Stomach smooth muscle (tissue), 2 donors: ENCODE measurements around the gene DHRS12.
A peak's percentile ranks its signal among the peaks of the same experiment; 100 is the strongest.

ENCODE experiments used
- H3K27ac ChIP-seq: one replicate; pipeline ENCODE4 v1.7.0; 2013; ENCODE audit warnings: mild to moderate bottlenecking, low read length, inconsistent platforms
- H3K27me3 ChIP-seq, 2 donors: one replicate each; pipeline ENCODE4 v1.7.0; 2013; ENCODE audit warnings: low read length in 2 of 2; ENCODE audit not compliant: insufficient read depth in 2 of 2, control insufficient read depth in 1 of 2
- H3K36me3 ChIP-seq, 2 donors: one replicate each; pipeline ENCODE4 v1.7.0; 2013; ENCODE audit warnings: low read length in 2 of 2; ENCODE audit not compliant: control insufficient read depth in 2 of 2, insufficient read depth in 2 of 2
- H3K4me1 ChIP-seq: one replicate; pipeline ENCODE4 v1.7.0; 2013; ENCODE audit warnings: low read length; ENCODE audit not compliant: control insufficient read depth, insufficient read depth
- H3K4me3 ChIP-seq, 2 donors: one replicate each; pipeline ENCODE4 v1.7.0; 2013; ENCODE audit warnings: low read length in 2 of 2
- H3K9ac ChIP-seq, 2 donors: one replicate each; pipeline ENCODE4 v1.7.0; 2013; ENCODE audit warnings: low read length in 2 of 2, mild to moderate bottlenecking in 1 of 2
- H3K9me3 ChIP-seq, 2 donors: one replicate each; pipeline ENCODE4 v1.7.0; 2013; ENCODE audit warnings: low read length in 2 of 2; ENCODE audit not compliant: control insufficient read depth in 2 of 2
- donor health status: healthy.
- donor health status: Pancreatic carcinoma.

The DHRS12 gene

DNA sequence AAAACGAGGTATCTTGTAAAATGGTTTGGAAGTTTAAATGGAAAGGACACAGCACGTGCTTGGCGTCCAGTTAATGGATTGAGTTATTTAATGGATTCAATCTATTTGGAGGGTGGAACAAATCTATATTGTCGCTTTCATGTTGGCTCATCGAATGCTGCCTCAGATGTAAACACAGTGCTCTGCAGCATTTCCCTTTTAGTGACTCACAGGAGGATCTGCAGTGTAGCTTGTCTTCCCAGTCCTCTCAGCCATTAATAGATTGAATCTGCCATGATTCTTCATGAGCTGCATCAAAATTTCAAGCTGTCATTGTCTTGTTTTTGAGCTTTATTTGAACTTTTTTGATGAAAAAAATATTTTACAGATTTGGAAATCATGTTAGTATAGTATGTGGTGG, 44.7 kb downstream of the DHRS12 start:
- Histone ChIP-seq H3K4me1 (peaks cover 4% of the 10 kb centered on the region), H3K27me3 (no peaks in the 10 kb centered on the region), H3K36me3 (peaks cover 12 to 25% of the 10 kb centered on the region in 2 donors), H3K4me3 (no peak overlapping the region), H3K9me3 (no peaks in the 10 kb centered on the region), H3K9ac (no peak overlapping the region), H3K27ac (no peak overlapping the region)

DNA sequence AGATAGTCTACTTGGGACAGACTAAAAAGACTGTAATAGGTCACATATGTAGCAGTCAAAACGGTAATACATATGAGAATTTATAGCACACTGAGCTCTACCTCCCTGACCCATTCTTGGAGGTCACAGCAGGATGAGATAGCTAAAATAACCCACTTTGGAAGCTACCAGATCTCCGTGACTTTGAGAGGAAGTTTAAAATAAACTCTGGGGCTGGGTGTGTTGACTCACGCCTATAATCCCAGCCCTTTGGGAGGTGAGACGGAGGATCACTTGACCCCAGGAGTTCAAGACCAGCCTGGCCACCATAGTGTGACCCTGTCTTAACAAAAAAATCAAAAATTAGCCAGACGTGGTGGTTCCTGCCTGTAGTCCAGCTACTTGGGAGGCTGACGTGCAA, 45.3 kb downstream of the DHRS12 start:
- Histone ChIP-seq H3K4me1 (no peaks in the 10 kb centered on the region), H3K4me3 (no peak overlapping the region), H3K9me3 (no peaks in the 10 kb centered on the region), H3K27ac (no peak overlapping the region), H3K9ac (no peak overlapping the region), H3K36me3 (peaks cover 12 to 25% of the 10 kb centered on the region in 2 donors), H3K27me3 (no peaks in the 10 kb centered on the region)

- H3K9me3 ChIP-seq: no peaks in the 10 kb centered on the region
- H3K4me3 ChIP-seq: no peak overlapping the region
- H3K36me3 ChIP-seq: peaks cover 12 to 35% of the 10 kb centered on the region in 2 donors
- no peak overlapping the region for H3K9ac ChIP-seq
- H3K27ac ChIP-seq: no peak overlapping the region
- H3K4me1 ChIP-seq: no peaks in the 10 kb centered on the region
- no peaks in the 10 kb centered on the region for H3K27me3 ChIP-seq
Observed at GRCh38 chr13:51756651-51757050, 47.3 kb downstream of the DHRS12 start.

DNA sequence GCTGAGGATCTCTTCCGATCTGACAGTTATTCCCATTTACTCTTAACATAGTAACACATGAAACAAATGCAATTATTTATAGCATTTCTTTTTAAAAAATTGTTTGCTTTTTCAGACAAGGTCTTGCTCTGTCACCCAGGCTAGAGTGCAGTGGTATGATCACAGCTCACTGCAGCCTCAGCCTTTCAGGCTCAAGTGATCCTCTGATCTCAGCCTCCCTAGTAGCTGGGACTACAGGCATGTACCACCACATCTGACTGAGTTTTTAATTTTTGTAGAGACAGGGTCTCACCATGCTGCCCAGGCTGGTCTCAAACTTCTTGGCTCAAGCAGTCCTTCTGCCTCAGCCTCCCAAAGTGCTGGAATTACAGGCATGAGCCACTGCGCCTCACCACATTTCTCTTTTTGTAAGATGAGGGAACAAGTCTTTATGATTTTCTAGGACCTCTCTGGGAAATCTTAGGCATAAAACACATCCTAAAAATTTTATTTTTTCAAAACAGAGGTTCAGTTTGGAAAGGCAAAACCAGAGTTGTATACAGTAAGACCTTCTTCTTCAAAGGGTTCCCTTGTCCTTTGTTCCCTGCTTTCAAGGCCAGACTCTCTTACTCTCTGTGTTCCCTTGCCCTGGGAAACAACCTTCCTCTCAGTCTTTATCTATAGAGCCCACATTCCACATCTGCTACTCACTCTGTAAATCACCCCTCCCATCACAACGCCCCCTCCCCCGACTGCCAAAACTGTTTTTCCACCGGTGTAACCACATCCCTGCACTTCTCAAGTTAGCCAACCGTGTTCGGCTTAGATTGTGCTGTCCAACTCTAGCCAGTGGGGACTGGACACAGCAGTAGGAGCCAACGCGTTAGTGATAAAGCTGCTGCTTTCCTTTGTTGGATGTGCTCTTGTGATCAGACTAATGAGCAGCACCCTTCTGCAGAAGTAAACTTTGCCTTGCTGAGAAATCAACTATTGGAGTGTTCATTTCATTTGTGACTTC, 56.2 kb downstream of the DHRS12 start:
- Histone ChIP-seq H3K36me3 (peaks cover 0 to 15% of the 10 kb centered on the region in 2 donors), H3K9ac (no peak overlapping the region), H3K4me1 (no peaks in the 10 kb centered on the region), H3K4me3 (no peak overlapping the region), H3K9me3 (peaks cover 5% of the 10 kb centered on the region in 2 donors), H3K27me3 (no peaks in the 10 kb centered on the region), H3K27ac (no peak overlapping the region)

GRCh38 chr13:51746802-51747201, 57.2 kb downstream of the DHRS12 start:
- Histone ChIP-seq H3K9ac (no peak overlapping the region), H3K4me3 (no peak overlapping the region), H3K9me3 (peaks cover 5% of the 10 kb centered on the region in 2 donors), H3K27ac (no peak overlapping the region), H3K27me3 (no peaks in the 10 kb centered on the region), H3K4me1 (no peaks in the 10 kb centered on the region), H3K36me3 (peaks cover 0 to 8% of the 10 kb centered on the region in 2 donors)

- Histone ChIP-seq H3K4me3 (no peak overlapping the region), H3K9me3 (peaks cover 5% of the 10 kb centered on the region in 2 donors), H3K36me3 (peaks cover 0 to 3% of the 10 kb centered on the region in 2 donors), H3K27me3 (no peaks in the 10 kb centered on the region), H3K4me1 (peaks cover 8% of the 10 kb centered on the region), H3K27ac (no peak overlapping the region), H3K9ac (no peak overlapping the region)
Observed at GRCh38 chr13:51745243-51745642, 58.7 kb downstream of the DHRS12 start.

- Histone ChIP-seq H3K9ac (no peak overlapping the region), H3K4me3 (no peak overlapping the region), H3K9me3 (no peaks in the 10 kb centered on the region), H3K36me3 (no peaks in the 10 kb centered on the region), H3K4me1 (peaks cover 18% of the 10 kb centered on the region), H3K27me3 (no peaks in the 10 kb centered on the region), H3K27ac (no peak overlapping the region)
Observed at GRCh38 chr13:51742611-51743010, 61.4 kb downstream of the DHRS12 start.

DNA sequence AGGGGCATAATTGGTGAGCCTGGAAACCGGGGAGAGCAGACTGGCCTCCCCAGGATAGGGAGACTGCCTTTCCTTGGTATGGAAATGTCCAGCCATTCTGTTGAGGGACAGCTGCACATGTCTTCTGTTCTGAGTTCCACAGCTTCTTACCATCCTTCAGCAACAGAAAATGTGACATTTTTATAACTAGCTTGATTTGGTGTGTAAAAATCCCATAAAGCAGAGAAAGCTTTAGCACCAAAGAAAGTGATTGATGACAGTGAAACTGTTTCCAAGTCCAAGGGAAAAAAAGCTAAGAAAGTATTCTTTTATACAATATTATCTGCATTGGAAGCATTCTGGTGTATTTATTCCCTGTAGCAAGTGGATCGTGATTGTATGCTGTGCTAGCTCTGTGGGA, 61.9 kb downstream of the DHRS12 start:
- Histone ChIP-seq H3K27ac (no peak overlapping the region), H3K4me3 (no peak overlapping the region), H3K27me3 (no peaks in the 10 kb centered on the region), H3K36me3 (no peaks in the 10 kb centered on the region), H3K9ac (no peak overlapping the region), H3K4me1 (peaks cover 18% of the 10 kb centered on the region), H3K9me3 (no peaks in the 10 kb centered on the region)

DNA sequence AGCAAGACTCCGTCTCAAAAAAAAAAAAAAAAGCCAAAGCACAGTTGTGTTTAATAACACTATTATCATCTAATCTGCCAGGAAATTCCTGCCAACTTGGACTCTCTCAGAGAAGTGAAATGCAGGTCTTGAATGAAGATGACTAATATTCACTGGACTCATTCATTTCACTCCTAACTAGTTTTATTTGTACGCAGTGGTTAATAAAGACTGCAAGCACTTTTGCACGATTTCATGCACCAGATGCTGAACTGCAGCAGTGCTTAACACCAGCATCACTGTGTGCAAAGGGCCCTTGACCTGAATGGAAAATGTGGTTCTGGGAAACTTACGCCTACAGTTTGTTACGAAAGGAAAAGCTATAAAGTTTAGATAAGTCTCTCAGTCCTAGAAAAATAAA, 63.3 kb downstream of the DHRS12 start:
- no peaks in the 10 kb centered on the region for H3K36me3 ChIP-seq
- no peak overlapping the region for H3K4me3 ChIP-seq
- H3K9ac ChIP-seq: no peak overlapping the region
- peak overlapping the region; percentile 67 for H3K27ac ChIP-seq
- peaks cover 18% of the 10 kb centered on the region for H3K4me1 ChIP-seq
- no peaks in the 10 kb centered on the region for H3K27me3 ChIP-seq
- H3K9me3 ChIP-seq: no peaks in the 10 kb centered on the region

DNA sequence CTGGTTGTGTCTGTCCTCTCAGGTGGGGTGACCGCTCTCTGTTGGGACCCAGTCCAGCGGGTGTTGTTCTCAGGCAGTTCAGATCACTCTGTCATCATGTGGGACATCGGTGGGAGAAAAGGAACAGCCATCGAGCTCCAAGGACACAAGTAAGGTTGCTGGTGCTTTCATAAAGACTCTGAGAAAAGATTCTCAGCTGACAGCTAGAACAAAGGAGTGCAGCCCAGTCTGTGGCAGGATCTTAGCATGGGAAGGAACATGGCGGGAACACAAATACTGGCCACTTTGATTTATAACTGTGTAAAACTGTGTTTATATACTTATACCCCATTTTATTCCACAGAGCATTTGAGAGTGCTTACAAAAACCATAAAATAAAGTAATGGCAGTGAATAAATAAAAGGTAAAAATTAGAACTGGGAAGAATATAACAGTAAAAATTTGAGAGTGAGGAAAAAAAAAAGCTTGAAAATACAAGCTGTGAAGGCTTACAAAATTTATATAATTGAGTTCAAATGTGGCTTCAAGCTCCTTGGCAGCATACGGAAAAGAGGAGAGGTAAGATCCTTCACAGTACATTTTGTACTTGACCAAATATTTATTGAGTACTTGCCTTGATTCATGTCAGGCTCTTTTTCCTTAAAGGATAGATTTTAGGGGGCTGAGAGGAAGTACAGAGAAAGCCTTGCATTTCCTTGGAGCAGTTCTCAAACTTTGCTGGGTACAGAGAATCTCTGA, 64.8 kb downstream of the DHRS12 start:
- peaks cover 18% of the 10 kb centered on the region for H3K4me1 ChIP-seq
- no peaks in the 10 kb centered on the region for H3K9me3 ChIP-seq
- no peaks in the 10 kb centered on the region for H3K27me3 ChIP-seq
- no peak overlapping the region for H3K4me3 ChIP-seq
- H3K36me3 ChIP-seq: no peaks in the 10 kb centered on the region
- peak overlapping the region in 1 of 2 donors; percentile 18 for H3K9ac ChIP-seq
- peak overlapping the region; percentile 67 for H3K27ac ChIP-seq
